K562 (cell line): ENCODE measurements around the gene WDR47.

Experiments
- ASH1L ChIP-seq: fragments of 450-650 bp; IDR thresholded peaks from 2 replicates; pipeline ENCODE4 v1.6.1; 2018; ENCODE audit warnings: borderline replicate concordance, mild to moderate bottlenecking, low read depth; ENCODE audit not compliant: partially characterized antibody
- HNRNPUL1 ChIP-seq: fragments of 200-400 bp; formaldehyde crosslinking; IDR thresholded peaks from 2 replicates; pipeline ENCODE4 v1.6.1; 2017; ENCODE audit warnings: low read length
- NR1H2 ChIP-seq: sonication (generic); formaldehyde crosslinking; IDR thresholded peaks from 2 replicates; pipeline ENCODE4 v1.4.0; 2020; ENCODE audit warnings: mild to moderate bottlenecking, missing genetic modification reagents
- SIN3A ChIP-seq, 2 experiments: fragments of 150-350 bp in 1 of 2; IDR thresholded peaks; 2 replicates each; pipeline ENCODE4 v1.6.1; 2011 to 2016; ENCODE audit warnings: borderline replicate concordance in 2 of 2, low read depth in 2 of 2, low read length in 2 of 2, mild to moderate bottlenecking in 2 of 2, moderate library complexity in 2 of 2; ENCODE audit not compliant: control insufficient read depth in 1 of 2
- ZNF274 ChIP-seq: IDR thresholded peaks from 2 replicates; pipeline ENCODE4 v1.6.1; 2011; ENCODE audit warnings: low read depth, mild to moderate bottlenecking, low read length, moderate library complexity, borderline replicate concordance
- TF ChIP-seq, protein P1 (sequence below): fragments of 450-650 bp; IDR thresholded peaks from 2 replicates; pipeline ENCODE4 v1.6.1; 2016; ENCODE audit warnings: low read depth
- TF ChIP-seq, protein P2 (sequence below): fragments of 250-450 bp; sonication (Bioruptor Pico); IDR thresholded peaks from 2 replicates; pipeline ENCODE4 v1.9.0; 2021; ENCODE audit warnings: mild to moderate bottlenecking, inconsistent platforms

DNA sequence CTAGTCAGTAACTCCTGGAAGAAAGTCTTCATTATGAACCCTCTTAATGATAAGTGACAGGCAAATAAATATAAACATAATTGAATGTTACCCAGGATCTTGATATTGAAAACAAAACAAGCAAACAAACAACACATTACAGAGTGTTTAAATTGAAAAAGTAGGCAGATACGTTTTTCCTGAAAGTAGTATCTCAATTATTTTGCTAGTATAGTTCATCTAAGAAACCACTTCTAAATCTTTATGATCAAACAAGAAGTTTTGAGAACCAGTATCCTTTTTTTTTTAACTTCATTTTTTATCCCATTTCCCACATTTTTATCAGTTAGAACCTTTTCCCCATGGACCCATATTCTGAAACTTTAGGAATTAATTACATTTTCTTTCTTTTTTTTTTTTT lies 3.7 kb upstream of the WDR47 start:
- no peak for TF ChIP-seq NR1H2
- TF ChIP-seq, protein P1, sequence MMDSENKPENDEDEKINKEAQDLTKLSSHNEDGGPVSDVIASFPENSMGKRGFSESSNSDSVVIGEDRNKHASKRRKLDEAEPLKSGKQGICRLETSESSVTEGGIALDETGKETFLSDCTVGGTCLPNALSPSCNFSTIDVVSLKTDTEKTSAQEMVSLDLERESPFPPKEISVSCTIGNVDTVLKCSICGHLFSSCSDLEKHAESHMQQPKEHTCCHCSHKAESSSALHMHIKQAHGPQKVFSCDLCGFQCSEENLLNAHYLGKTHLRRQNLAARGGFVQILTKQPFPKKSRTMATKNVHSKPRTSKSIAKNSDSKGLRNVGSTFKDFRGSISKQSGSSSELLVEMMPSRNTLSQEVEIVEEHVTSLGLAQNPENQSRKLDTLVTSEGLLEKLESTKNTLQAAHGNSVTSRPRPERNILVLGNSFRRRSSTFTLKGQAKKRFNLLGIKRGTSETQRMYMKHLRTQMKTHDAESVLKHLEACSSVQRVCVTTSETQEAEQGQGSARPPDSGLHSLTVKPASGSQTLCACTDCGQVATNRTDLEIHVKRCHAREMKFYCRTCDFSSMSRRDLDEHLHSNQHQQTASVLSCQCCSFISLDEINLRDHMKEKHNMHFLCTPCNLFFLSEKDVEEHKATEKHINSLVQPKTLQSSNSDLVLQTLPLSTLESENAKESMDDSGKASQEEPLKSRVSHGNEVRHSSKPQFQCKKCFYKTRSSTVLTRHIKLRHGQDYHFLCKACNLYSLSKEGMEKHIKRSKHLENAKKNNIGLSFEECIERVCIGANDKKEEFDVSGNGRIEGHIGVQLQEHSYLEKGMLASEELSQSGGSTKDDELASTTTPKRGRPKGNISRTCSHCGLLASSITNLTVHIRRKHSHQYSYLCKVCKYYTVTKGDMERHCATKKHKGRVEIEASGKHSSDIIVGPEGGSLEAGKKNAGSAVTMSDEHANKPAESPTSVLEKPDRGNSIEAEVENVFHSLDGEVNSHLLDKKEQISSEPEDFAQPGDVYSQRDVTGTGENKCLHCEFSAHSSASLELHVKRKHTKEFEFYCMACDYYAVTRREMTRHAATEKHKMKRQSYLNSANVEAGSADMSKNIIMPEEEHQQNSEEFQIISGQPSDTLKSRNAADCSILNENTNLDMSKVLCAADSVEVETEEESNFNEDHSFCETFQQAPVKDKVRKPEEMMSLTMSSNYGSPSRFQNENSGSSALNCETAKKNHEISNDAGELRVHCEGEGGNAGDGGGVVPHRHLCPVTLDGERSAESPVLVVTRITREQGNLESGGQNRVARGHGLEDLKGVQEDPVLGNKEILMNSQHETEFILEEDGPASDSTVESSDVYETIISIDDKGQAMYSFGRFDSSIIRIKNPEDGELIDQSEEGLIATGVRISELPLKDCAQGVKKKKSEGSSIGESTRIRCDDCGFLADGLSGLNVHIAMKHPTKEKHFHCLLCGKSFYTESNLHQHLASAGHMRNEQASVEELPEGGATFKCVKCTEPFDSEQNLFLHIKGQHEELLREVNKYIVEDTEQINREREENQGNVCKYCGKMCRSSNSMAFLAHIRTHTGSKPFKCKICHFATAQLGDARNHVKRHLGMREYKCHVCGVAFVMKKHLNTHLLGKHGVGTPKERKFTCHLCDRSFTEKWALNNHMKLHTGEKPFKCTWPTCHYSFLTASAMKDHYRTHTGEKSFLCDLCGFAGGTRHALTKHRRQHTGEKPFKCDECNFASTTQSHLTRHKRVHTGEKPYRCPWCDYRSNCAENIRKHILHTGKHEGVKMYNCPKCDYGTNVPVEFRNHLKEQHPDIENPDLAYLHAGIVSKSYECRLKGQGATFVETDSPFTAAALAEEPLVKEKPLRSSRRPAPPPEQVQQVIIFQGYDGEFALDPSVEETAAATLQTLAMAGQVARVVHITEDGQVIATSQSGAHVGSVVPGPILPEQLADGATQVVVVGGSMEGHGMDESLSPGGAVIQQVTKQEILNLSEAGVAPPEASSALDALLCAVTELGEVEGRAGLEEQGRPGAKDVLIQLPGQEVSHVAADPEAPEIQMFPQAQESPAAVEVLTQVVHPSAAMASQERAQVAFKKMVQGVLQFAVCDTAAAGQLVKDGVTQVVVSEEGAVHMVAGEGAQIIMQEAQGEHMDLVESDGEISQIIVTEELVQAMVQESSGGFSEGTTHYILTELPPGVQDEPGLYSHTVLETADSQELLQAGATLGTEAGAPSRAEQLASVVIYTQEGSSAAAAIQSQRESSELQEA, result no peak
- TF ChIP-seq, protein P2, sequence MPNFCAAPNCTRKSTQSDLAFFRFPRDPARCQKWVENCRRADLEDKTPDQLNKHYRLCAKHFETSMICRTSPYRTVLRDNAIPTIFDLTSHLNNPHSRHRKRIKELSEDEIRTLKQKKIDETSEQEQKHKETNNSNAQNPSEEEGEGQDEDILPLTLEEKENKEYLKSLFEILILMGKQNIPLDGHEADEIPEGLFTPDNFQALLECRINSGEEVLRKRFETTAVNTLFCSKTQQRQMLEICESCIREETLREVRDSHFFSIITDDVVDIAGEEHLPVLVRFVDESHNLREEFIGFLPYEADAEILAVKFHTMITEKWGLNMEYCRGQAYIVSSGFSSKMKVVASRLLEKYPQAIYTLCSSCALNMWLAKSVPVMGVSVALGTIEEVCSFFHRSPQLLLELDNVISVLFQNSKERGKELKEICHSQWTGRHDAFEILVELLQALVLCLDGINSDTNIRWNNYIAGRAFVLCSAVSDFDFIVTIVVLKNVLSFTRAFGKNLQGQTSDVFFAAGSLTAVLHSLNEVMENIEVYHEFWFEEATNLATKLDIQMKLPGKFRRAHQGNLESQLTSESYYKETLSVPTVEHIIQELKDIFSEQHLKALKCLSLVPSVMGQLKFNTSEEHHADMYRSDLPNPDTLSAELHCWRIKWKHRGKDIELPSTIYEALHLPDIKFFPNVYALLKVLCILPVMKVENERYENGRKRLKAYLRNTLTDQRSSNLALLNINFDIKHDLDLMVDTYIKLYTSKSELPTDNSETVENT (CRISPR knock-in tag), result no peak
- TF ChIP-seq HNRNPUL1, result no peak
- no peak for TF ChIP-seq ZNF274
- no peak for TF ChIP-seq SIN3A (IDR thresholded peaks at IDR 0.05; ENCODE audit: borderline replicate concordance in 2 of 2, control insufficient read depth in 1 of 2, low read depth in 2 of 2, low read length in 2 of 2)
- TF ChIP-seq ASH1L, result no peak
